GM18909 (cell line): ENCODE data around the gene PPP1CA.

Experiments
- ATAC-seq: cut with Tn5 transposase; IDR thresholded peaks from one replicate; pipeline ENCODE4 v1.9.1; 2021; ENCODE audit warnings: mild to moderate bottlenecking; ENCODE audit not compliant: unreplicated experiment, poor library complexity

The PPP1CA gene

DNA sequence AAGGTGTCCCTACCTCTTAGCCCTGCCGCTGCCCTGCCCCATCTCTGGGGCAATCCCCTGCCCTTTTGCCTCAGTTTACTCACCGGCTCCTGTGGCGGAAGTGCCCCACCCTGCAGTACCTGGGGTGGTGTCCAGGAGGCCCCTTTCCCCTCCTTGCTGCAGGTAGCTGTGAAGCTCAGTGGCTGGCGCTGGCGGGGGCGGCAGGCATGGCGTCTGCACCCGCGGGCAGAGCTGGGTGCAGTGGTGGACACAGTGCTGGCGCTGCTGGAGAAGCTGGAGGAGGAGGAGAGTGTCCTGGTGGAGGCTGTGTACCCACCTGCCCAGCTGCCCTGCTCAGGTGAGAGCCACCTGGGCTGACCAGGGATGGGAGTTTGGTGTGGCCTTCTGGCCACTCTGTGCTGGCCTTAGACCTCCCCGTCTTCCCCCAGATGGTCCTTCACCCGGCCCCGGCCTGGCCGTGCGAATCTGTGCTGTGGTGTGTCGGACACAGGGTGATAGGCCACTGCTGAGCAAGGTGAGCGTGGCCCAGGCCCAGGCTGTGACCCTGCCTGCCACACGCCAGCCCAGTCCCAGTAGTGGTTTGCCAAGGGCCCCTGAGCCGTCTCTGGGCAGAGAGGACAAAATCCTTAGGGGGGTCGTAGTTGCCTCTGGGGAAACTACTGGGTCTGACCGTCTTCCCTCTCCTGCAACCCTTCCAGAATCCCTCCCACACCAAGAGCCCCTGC, 17.8 kb upstream of the PPP1CA start:
- ATAC-seq: no peak

- no peak for ATAC-seq
Measured at GRCh38 chr11:67418476-67419281, 17.0 kb upstream of the PPP1CA start.

DNA sequence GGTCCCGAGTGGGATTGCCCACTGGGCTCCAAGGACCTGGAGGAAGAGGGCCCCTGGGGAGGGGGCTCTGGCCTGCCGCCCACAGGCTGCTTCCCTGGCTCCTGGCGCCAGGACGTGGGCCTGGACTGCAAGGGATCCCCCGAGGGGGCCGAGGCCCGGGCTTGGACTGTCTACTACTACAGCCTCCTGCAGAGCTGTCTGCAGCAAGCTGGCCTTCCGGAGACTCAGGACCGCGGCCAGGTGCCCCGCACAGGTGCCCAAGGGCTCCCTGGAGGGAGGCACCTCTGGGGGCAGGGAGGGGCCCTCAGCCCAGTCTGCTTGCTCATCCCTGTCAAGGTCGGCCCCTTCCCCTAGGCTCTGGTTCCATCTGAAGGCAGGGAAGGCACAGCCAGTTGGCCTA, 15.8 kb upstream of the PPP1CA start:
- ATAC-seq: no peak

DNA sequence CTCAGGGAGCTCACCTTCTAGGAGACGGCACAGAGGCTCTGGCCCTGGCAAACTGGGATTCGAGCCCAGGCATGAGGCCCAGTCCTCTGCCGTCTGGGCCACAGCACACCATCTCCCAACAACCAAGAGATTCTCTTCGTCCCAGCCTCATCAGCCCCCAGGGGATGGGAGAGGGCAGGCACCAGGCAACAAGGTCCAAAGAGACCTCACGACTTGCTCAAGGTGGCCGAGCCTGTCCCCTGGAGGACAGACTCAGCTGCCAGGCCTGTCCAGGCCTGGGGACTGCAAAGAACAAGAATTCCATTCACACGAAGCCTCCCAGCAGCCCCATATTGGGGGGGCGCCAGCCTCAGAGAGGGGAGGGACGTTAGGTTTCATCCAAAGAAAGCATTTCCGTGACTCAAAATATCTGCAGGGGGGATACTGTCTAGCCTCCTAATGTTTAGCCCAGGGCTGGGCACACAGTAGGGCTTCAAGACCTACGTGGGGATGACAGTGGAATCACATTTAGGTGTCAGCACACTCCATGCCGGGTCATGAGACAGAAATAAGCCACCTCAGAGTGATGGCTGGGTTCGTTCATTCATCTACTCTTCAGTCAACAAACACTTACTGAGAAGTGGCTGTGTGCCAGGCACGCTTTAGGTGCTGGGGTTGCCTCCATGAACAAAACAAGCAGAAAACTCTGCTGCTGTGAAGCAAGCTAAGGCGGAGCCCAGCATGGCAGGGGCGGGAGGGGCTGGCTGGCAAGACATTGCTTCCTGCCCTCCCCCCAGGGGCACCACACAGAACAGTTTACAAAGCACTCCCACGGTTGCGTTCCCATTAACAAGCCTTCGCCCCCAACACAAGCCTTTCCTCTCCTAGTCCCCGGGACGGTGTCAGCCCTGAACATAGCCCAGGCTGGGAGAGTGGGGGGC, 15.0 kb upstream of the PPP1CA start:
- no peak for ATAC-seq

- no peak for ATAC-seq
Measured at GRCh38 chr11:67415501-67416304, 14.0 kb upstream of the PPP1CA start, which contains the start of gene CARNS1. TSS of gene CARNS1 (plus strand) at chr11:67415678. CDS start at chr11:67416200, 522 bp downstream.

DNA sequence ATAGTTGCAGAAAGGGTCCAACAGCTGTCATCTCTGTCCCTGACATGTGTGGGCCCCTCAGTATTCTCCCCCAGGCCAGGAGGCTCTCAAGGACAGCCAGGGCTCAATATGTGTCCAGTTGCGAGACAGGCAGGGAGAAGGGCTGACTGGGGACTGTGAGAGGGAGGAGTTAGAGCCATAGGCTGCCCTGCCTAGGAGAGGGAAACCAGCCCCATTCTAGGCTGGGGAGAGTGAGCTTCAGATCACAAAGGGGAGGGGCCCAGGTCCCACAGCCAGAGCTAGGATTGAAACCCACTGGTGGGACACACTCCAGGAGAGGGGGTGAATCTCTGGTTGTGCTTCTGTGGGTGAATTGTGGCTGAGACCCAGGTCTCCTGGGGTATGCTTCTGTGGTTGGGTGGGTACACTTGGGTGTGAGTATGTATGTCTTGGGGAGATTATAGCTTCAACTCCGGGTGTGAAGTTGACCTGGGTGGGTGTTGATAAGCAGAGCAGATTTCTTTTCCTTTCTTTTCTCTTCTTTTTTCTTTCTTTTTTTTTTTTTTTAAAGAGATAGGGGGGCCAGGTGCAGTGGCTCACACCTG, 11.7 kb upstream of the PPP1CA start:
- no peak for ATAC-seq

DNA sequence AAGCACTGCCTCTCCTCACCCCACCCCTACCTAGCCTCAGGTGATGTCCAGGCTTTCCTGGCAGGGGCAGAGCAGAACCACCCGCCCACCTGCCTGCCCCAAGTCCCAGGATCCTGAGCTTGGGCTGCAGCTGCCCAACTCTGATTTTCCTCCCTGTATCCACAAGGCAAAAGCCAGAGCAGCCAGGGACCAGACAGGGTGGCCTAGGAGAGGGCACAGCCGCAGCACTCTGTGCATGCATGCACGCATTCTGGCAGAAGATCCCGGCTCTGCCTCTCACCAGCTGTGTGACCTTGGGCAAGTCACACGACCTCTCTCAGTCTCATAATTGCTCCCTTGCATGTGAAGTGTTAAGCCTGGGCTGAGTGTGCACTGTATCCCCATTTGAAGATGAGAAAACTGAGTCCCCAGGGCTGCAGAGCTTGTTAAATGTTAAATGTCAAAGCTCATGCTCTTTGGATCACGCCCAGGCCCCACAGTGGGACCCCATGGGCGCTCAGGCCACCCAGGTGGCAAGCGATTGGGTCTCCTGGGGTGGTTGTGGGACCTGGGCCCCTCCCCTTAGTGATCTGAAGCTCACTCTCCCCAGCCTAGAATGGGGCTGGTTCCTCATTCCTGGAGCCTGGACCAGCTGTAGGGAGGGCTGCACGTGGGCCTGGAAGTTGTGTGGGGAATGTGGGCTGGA, 11.0 kb upstream of the PPP1CA start:
- ATAC-seq: no peak

DNA sequence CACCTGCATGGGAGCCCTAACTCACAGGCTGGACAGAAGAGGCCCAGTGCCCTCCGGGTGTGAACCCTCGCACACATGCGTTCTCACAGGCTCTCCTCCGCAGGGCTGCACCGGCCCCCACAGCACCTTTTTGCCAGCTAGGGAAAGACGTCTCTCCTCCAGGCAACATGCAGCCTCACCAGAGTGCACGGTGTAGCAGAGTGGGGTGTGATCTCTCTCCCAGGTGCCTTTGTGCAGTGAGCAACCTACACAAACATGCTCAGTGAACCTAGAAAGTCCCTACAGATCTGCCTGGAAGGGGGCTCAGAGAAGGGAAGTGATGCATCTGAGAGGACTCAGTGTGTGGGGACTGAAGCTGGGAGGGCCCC, 10.1 kb upstream of the PPP1CA start:
- ATAC-seq: no peak

DNA sequence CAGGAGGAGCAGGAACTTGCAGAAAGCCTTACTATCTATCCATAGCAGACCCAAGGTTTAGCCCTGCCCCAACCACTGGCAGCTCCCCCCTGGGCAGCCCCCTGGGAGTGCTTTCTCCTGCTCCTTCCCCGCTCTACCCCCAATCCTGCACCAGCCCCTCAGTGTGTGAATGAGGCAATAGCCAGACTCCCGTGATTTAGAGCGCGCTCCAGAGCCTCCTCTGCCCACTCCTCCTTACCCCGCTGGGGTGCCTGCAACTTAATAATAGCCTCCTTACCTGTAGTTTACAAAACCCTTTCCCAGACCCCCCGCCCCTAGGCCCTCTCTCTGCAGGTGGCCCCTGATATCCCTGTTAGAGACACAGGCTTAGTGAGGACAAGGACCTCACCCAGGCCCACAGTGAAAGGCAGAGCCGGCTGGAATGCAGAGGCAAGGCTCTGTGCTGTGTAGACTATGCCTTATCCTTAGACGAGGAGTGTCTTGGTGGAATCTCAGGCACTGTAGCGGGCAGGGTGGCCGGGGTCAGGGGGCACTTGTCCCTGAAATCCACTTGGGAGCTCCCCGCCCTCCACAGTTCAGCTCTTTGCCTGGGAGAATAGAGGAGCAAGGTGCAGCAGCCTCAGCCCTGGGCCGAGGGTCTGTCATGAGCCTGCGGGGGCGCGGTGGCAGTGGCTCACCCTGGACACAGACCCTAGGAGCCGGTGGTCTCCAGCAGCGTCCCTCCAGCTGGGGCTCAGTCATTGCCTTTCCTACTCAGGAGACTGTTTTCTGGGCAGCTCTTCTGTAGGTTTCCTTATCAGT, 9.5 kb upstream of the PPP1CA start:
- no peak for ATAC-seq

- no peak for ATAC-seq
Measured at GRCh38 chr11:67410369-67410831, 8.7 kb upstream of the PPP1CA start.

DNA sequence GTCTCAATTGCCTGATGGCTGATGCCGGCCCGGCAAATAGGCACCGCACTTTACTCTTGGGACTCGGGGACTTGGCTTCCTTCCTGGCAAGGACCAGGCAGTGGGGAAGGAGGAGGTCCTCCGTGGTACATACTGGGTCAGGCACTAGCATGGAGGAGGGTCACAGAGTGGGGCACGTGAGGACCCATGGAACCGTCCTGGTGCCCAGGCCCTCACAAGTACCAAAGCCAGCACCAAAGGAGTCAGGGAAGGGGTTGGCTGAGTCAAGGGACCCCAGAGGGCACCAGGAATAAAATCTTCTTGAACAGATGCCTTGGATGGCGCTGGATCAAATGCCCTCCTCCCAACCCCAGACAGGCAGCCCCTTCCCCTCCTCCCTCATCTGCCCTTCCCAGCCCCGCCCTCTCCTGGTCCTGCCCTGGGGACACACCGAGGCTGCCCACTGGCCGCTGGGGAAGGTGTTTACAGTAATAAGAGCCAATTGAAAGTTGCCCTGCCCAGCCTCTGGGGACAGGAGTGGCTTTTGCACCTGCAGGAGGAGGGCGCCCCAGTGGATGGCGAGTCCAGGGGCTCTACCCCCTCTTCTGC, 8.2 kb upstream of the PPP1CA start:
- no peak for ATAC-seq

DNA sequence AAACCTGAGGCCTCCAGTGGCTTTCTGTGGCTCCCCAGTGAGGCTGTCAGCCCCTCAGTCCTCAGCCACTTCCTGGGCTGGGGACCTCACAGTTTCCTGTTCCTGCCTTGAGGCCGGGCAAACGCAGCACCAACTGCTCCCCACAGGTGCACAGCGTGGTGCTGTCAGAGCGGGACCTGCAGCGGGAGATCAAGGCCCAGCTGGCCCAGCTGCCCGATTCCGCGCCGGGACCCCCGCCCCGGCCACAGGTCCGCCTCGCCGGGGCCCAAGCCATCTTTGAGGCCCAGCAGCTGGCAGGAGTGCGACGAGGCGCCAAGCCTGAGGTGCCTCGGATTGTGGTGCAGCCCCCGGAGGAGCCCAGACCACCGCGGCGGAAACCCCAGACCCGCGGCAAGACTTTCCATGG, 7.6 kb upstream of the PPP1CA start:
- peak; percentile 54 for ATAC-seq

DNA sequence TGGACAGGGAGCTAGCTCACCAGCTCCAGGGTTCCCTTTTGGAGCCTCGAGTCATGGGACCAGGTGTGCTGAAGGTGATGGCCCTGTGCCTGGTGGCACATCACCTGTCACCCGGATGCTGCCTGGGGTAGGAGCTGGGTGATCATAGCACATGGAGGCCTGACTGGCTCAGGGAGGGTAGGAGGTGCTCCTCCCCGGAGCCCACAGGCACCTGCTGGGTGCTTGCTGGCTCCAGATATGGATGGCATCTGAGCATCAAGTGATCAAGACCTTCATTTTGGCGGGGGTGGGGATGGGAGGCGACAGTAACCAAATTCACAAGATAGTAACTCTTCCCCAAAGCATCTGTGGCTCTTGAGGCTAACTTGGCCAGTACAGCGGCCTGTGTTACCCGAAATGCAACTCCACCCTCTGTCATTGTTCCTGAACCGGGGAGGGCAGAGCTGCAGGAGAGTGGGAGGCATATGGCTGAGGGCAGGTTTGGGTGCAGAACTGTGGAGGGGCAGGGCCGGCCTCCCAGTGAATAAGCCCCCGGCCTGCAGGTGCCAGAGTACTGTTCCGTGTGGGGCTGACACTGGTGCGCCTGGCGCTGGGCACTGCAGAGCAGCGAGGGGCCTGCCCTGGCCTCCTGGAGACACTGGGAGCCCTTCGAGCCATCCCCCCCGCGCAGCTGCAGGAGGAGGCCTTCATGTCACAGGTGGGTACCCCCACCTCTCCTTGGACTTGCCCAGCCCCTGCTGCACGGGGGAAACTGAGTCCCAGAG, 7.0 kb upstream of the PPP1CA start:
- ATAC-seq: no peak

- no peak for ATAC-seq
Measured at GRCh38 chr11:67407688-67408163, 6.1 kb upstream of the PPP1CA start.

DNA sequence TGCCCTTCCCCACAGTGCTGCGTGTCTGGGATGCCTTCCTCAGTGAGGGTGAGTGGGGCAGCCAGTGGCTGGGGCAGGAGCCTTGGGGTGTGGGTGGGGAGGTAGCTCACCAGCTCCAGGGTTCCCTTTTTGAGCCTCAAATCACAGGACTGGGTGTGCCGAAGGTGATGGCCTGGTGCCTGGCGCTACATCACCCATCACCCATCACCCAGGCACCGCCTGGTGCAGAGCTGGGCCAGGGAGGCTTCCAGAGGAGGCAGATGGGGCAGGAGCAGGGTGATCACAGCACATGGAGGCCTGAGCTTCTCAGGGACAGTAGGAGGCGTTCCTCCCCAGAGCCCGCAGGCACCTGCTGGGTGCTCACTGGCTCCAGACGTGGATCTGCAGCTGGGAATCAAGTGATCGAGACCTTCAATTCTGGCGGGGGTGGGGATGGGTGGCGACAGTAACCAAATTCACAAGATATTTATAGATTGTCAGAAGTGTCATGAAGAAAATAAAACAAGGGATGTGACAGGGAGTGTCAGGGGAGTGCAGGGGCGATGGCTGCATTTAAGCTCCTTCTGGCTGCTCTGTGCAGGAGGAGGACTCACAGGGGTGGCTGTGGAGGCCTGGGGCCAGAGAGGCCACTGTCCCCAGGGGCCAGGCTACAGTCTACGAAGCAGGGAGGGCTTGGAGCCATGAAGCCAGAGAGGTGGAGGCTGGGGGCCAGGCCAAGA, 5.5 kb upstream of the PPP1CA start:
- no peak for ATAC-seq

- ATAC-seq: no peak
Measured at GRCh38 chr11:67406420-67406968, 4.8 kb upstream of the PPP1CA start.
